ENCODE results near the gene C10orf95. TPM values are rescaled to one million over a fixed set of nuclear protein-coding genes. Genes with fewer than 3 reads are reported as not detected.

The C10orf95 gene
- polyA plus RNA-seq, 1 of the 3 experiments (the other 2 are of a cell fraction), result 0.07 TPM

DNA sequence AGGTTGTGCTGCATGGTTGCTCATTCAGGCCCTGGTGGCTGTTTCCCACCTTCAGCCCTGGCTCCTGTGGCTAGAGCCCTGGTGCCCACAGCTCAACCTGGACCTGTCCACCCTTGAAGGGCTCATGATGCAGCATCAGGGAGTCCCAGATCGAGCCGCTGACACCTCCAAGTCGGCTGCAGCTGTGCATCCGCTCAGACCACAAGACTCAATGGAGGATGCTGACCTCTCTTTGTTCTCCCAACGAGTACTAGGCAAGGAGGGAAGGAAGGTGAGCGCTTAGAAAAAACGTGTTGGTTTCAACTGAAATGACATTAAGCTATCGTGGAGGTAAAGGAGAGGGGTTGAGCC lies 9.5 kb upstream of the C10orf95 start:
- 0 out of 2 replicates have a peak overlapping the region, but pooled peaks have one; percentile 52 for H3K9ac ChIP-seq
- 32% methylated on average over 8 of the region's 8 CpGs for WGBS (ENCODE audit: low lambda C conversion rate)
- CTCF ChIA-PET, result interaction anchor here (0.9 to 3.9 kb wide), 11 partner anchors 9 to 306 kb away, joined by 3 to 27 read pairs (median 4); partner anchors contain the start of genes C10orf95 and CUEDC2

More for the DNA sequence above, 9.5 kb upstream of the C10orf95 start:
- Histone ChIP-seq H3K27ac (ENCODE audit: low read depth in 2 of 2, low read length in 1 of 2) (peak overlapping the region in 1 of 2 experiments; percentile 58; a peak in 1 of 4 replicates), H2AFZ (ENCODE audit: low read depth) (peak overlapping the region; percentile 81), H3K9me3 (no peaks in the 10 kb centered on the region), H3K4me1 (ENCODE audit: control insufficient read depth in 1 of 2, insufficient read depth in 2 of 2, low read depth in 1 of 2, low read length in 1 of 2) (peaks cover 0 to 10% of the 10 kb centered on the region in 2 experiments; a peak in 1 of 4 replicates), H3K27me3 (ENCODE audit: insufficient read depth) (no peaks in the 10 kb centered on the region), H3F3A (replicated peaks; ENCODE audit: insufficient read depth) (peaks cover 5% of the 10 kb centered on the region), H3K4me3 (ENCODE audit: low read depth in 2 of 2, low read length in 1 of 2) (peak overlapping the region; percentile 55 to 74), H3K4me2 (peak overlapping the region; percentile 94), H3K79me2 (ENCODE audit: insufficient read depth) (no peaks in the 10 kb centered on the region), H3K9me2 (no peaks in the 10 kb centered on the region), H4K20me1 (ENCODE audit: insufficient read depth) (no peaks in the 10 kb centered on the region), H3K36me3 (replicated peaks in 1 of 2; ENCODE audit: control insufficient read depth in 1 of 2, insufficient read depth in 2 of 2, low read length in 1 of 2) (no peaks in the 10 kb centered on the region)
- TF ChIP-seq ELF1 (IDR thresholded peaks at IDR 0.05) (no peak), RCOR1 (IDR thresholded peaks at IDR 0.05; ENCODE audit: low read length) (no peak), TCF12 (IDR thresholded peaks at IDR 0.05) (no peak), CHD2 (IDR thresholded peaks at IDR 0.05; ENCODE audit: low read length, partially characterized antibody) (no peak), RFX5 (IDR thresholded peaks at IDR 0.05; ENCODE audit: low read length) (no peak), GATA2 (CRISPR knock-in tag; IDR thresholded peaks at IDR 0.05) (no peak), MXI1 (IDR thresholded peaks at IDR 0.05; ENCODE audit: low read depth, low read length) (no peak), RAD21 (IDR thresholded peaks at IDR 0.05; ENCODE audit: low read length) (no peak), USF1 (IDR thresholded peaks at IDR 0.05; ENCODE audit: borderline replicate concordance, low read depth) (no peak), FOXM1 (IDR thresholded peaks at IDR 0.05; ENCODE audit: low read depth) (no peak), EZH2phosphoT487 (IDR thresholded peaks at IDR 0.05; ENCODE audit: borderline replicate concordance, low read depth) (no peak), YY1 (IDR thresholded peaks at IDR 0.05; ENCODE audit: low read depth) (no peak), CTCF (IDR thresholded peaks at IDR 0.05) (no peak)
- TF ChIP-seq, protein P1, sequence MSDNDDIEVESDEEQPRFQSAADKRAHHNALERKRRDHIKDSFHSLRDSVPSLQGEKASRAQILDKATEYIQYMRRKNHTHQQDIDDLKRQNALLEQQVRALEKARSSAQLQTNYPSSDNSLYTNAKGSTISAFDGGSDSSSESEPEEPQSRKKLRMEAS (IDR thresholded peaks at IDR 0.05; ENCODE audit: low read depth), result no peak
- TF ChIP-seq, protein P2, sequence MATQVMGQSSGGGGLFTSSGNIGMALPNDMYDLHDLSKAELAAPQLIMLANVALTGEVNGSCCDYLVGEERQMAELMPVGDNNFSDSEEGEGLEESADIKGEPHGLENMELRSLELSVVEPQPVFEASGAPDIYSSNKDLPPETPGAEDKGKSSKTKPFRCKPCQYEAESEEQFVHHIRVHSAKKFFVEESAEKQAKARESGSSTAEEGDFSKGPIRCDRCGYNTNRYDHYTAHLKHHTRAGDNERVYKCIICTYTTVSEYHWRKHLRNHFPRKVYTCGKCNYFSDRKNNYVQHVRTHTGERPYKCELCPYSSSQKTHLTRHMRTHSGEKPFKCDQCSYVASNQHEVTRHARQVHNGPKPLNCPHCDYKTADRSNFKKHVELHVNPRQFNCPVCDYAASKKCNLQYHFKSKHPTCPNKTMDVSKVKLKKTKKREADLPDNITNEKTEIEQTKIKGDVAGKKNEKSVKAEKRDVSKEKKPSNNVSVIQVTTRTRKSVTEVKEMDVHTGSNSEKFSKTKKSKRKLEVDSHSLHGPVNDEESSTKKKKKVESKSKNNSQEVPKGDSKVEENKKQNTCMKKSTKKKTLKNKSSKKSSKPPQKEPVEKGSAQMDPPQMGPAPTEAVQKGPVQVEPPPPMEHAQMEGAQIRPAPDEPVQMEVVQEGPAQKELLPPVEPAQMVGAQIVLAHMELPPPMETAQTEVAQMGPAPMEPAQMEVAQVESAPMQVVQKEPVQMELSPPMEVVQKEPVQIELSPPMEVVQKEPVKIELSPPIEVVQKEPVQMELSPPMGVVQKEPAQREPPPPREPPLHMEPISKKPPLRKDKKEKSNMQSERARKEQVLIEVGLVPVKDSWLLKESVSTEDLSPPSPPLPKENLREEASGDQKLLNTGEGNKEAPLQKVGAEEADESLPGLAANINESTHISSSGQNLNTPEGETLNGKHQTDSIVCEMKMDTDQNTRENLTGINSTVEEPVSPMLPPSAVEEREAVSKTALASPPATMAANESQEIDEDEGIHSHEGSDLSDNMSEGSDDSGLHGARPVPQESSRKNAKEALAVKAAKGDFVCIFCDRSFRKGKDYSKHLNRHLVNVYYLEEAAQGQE (IDR thresholded peaks at IDR 0.05; ENCODE audit: low read depth, low read length), result no peak
- DNase-seq, result no peak
- POLR2A ChIA-PET, result interaction anchor here (0.6 to 2.8 kb wide), 6 partner anchors 9 to 41 kb away, joined by 3 to 27 read pairs (median 4); partner anchors contain the start of genes C10orf95, CUEDC2 and FBXL15

Data from SK-N-SH (cell line).